NCI-H748 treated with DMSO at 0.1 percent for 48 hours (cell line): ENCODE results near the gene HEATR9.
"Not testable (repeated sequence)": the region's sequence is repeated elsewhere in the genome, so short reads cannot be mapped to it uniquely, and the experiment has no call there.

Source experiments
- DNase-seq: peaks from one replicate; lab custom pipeline; 2025; lab: John Stamatoyannopoulos, UW

The HEATR9 gene, protein sequence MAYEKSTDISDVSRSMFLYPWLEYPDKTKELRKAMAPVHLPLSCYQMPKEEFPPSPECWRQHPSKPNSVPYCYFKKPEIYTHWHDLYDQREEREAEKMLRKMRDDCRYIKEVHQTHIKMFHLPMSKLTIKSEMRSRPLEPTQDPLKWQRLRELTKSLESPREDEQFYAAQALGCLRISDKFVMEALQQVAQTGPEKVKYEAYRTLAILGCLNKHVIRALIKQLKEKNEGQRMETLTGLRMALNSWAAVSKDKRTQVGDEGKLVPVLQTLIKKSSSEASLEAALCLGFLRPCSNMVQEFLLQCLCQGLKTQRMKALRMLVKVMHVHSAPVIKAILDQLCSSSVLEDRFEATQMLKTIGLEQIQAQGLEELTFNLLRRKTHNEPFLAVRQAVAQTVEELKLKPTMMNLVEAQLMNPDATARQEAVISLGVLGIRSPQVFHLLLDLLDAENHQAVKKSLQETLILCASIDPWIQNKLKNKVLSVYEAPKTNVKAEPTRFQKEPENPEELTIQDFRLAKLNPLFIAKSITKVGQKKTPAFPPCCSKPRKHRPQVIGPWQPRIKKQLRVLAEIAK

GRCh38 chr17:35868737-35869136 is at the start of gene HEATR9:
Gene HEATR9 (minus strand): TSS chr17:35868891. CDS start chr17:35868742, 149 bp downstream.
- no peak for DNase-seq

DNA sequence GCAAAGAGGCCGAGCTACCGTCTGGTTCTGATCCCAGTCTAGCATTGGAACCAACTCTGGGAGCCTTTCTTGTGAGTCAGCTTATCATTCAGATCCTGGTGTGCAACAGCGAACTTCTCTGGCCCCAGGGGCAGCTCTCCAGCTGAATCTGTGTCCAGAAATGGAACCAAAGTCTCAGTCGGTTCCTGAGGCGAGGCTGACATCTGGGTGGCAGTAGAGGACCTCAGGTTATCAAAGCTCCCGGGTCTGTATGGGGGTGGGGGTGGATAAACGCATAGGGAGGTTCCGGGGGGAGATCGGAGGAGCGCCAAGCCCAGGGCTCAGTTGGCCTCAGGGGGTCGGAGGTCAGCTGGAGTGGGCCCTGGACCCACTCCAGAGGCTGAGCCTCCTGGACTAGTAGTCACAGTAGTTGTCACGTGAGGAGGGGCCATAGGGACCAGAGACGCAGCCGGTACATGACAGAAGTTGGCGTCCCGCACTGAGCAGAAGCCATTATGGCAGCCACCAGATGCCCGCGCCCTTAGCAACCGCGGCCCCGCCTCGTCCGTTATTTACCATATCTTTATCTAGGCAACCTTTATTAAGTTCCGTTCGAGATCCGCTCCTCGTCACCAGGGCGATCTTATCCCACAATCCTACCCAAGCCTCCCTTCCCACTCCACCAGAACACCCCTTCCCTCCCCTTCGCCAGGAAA is 49.0 kb upstream of the HEATR9 start:
- DNase-seq, result no peak

DNA sequence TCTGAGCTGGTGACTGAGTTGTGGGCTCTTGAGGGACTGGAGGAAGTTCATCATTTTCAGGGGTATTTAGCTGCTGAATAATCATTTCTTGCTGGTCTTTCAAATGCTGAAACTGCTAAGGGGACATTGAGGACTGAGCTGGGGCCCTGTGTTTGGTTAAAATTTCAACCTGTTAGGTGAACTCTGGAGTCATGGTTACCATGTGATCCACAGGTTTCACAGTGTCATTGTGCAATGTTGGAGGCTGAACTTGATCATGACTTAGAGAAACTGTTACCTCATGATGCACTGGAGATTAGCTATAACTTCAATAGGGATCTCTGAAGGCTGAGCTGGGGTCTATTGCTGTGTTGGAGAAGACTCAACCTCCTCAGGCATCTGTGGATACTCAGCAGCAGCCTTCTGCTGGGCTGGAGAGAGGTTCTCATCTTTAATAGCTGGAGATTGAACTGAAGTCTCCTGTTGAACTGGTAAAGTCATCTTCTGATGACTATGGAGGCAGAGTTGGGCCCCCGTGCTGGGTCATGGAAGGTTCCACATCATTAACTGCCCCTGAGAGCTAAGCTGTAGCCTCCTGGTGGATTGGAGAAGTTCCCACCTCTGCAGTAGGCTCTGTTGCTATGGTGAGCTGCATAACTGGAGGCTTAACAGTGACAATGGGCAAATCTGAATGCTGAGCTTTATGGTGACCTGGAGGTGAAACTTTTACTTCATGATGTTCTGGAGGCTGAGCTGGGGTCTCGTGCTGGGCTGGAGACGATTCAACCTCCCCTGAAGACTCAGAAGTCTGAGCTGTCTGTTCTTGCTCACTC is 46.7 kb upstream of the HEATR9 start:
- DNase-seq, result no peak

GRCh38 chr17:35914354-35914753 is 45.7 kb upstream of the HEATR9 start:
- no peak for DNase-seq

DNA sequence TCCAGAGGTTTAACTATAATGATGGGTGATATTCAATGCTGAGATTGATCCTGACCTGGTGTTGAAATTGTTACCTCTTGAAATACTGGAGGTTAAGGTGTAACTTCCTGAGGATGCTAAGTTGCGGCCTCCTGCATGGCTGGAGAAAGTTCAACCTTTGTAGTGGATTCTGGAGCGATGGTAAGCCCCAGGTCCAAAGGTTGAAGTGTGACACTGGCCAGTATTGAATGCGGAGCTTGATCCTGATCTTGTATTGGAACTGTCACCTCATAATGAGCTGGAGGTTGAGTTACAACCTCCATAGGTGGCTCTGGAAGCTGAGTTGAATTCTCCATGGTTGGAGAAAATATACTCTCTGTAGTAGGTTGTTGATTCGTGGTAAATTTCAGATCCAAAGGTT is 44.9 kb upstream of the HEATR9 start:
- DNase-seq, result no peak

GRCh38 chr17:35912942-35913341 is 44.3 kb upstream of the HEATR9 start:
- no peak for DNase-seq

DNA sequence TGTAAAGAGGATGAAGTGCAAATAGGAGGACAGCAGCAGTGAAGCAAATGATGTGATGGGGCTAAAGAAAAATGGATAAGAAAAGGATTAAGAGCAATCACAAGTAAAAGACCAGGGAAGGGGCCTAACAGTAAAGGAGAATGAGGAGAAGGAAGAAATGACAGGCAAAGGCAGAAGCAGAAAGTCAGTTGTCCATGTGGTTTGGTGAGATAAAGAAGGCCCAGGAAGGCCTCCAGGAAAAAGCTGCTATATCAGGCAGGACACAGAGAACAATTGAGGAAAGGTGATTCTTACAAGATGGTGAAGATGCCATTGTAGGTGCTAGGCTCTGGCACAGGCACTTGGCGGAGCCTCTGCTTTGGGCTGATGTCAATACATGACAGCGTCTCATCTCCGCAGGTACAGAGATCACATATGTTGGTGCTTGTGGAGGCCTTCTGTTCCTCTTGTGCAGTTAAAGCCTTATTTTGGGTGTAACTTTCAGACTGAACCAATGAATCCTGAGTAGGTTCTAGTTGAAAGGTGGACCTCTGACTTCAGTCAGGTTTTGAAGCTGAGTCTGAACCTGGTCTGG is 43.7 kb upstream of the HEATR9 start:
- no peak for DNase-seq

DNA sequence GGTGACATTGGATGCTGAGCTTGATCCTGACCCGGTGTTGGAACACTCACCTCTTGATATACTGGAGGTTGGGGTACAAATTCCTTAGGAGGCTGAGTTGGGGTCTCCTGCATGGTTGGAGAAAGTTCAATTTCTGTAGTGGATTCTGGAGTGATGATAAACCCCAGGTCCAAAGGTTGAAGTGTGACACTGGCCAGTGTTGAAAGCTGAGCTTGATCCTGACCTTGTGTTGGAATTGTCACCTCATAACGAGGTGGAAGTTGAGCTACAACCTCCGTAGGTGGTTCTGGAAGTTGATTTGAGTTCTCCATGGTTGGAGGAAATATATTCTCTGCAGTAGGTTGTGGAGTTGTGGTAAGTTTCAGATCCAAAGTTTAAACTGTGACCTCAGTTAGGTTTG is 40.7 kb upstream of the HEATR9 start:
- DNase-seq, result no peak

- no peak for DNase-seq
These were observed 39.0 kb upstream of the HEATR9 start for GRCh38 chr17:35907691-35908090.

DNA sequence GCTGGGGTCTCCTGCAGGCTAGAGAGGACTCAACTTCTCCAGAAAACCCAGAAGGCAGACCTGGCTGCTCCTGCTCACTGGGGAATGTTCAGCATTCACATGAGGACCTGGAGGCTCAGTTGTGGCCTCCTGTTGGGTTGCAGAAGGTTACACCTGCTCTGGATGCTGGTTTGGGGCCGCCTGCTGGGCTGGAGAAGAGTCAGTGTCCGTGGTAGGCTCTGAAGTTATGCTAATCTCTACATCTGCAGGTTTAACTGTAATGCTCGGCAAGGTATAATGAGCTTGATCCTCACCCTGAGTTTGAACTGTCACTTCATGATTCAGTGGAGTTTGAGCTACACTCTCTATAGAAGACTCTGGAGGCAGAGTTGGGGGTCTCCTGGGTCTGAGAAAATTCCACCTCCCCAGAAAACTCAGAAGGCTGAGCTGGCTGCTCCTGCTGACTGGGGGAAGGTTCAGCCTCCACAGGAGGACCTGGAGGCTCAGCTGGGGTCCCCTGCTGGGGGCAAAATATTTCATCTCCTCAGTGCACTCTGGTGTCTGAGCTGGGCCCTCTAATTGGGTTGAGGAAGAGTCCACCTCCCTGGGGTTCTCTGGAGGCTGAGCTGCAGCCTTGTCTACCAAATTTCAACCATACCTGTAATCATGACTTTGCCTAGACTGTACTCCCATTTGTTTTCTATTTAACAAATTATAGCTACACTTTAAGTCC is 38.4 kb upstream of the HEATR9 start:
- DNase-seq, result no peak

DNA sequence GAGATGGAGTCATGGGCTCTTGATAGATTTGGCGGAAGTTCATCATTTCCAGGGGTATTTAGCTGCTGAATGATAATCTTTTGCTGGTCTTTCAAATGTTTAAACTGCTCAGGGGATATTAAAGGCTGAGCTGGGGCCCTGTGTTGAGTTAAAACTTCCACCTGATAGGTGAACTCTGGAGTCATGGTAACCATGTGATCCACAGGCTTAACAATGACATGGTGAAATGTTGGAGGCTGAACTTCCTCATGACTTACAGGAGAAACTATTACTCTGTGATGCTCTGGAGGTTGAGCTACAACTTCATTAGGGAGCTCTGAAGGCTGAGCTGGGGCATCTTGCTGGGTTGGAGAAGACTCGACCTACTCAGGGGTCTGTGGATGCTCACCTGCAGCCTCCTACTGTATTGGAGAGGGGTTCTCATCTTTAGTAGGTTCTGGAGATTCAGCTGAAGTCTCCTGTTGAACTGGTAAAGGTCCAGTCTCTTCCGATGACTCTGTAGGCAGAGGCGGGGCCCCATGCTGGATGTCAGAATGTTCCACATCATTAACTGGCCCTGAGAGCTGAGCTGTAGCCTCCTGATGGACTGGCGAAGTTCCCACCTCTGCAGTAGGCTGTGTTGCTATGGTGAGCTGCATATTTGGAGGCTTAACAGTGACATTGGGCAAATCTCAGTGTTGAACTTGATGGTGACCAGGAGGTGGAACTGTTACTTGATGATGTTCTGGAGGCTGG is 37.7 kb upstream of the HEATR9 start:
- no peak for DNase-seq

DNA sequence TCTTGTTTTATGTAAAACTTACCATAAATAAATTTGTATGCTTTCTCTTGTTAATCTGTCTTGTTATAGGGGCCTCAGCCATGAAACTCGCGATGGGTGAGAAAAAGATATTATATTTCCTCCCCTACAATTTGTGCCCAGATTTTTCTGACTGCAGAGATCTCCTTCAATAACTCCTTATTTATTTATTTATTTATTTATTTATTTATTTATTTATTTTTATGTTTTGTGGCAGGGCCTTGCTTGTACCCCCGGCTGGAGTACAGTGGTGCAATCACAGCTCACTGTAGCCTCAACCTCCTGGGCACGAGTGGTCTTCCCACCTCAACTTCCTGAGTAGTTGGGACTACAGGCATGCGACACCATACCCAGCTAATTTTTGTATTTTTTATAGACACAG is 34.8 kb upstream of the HEATR9 start:
- no peak for DNase-seq

DNA sequence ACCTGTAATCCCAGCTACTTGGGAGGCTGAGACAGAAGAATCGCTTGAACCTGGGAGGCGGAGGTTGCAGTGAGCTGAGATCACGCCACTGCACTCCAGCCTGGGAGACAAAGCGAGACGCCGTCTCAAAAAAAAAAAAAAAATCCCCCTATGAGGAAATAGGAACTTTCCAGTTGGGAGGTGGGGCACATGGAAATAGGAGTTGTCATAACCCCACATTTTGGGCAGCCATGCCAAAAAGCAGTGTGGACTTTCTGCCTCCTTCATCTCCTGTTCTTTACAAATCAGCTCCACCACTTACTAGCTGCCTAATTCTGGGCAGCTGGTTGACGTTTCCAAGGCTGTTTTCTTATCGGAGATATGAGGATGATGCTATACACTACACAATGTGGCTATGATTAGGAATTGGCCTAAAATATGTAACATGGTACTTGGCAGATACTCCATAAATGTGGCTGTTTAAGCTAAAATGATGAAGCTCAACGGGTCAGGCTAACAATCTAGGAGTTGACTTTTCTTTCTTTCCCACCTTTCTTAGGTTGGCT is 33.0 kb upstream of the HEATR9 start:
- DNase-seq, result no peak

GRCh38 chr17:35900708-35901480 is 32.2 kb upstream of the HEATR9 start:
- DNase-seq, result no peak

- DNase-seq, result no peak
These were observed 31.6 kb upstream of the HEATR9 start for GRCh38 chr17:35900280-35900679.

DNA sequence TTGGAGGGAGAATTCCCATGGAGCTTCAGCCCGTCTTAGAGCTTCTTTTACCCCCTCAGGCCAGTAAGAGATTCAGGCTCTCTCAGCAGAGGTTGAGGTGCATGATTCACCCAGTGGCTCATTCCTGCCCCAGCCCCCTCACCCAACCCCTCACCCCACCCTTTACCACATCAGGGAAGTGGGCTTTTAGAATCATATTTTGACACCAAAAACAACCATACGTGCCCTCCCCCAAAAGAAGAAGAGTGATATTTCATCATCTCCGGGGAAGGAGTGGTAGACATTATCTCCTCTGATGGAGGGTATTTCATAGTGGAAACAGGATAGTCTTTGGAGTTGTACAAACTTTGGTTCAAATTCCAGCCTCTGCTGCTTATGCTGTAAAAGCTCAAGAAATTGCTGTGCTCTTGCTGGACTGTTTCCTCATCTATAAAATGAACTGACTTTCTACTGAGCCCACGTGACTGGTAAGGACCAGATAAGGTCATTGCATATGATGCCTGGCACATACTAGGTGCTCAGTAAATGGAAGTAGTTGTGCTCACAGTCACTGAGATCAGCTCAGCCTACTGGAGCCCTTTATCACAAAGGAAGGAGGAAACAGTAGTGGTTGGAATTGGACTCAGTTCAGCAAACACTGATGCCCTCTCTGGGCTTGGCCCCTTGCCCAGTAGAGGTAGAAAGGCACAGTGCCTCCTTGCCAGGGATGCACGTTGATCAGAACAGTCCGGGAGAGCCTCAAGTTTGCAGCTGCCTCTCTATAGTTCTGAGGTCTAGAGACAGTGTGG is 29.8 kb upstream of the HEATR9 start:
- no peak for DNase-seq

DNA sequence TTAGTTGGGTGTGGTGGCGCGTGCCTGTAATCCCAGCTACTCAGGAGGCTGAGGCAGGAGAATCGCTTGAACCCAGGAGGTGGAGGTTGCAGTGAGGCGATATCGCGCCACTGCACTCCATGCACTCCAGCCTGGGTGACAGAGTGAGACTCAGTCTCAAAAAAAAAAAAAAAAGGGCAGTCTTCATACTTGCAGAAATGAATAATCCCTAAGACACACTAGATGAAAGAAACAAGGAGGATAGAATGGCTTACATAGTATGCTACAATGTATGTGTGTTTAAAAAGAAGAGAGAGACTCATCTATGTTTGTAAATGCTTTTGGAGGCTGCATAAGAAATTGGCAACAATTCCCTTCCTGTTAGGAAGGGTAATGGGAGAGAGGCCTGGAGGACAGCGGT is 29.1 kb upstream of the HEATR9 start:
- not testable (repeated sequence) for DNase-seq
